ENCODE data around the gene SUSD2. TPM values are rescaled to one million over a fixed set of nuclear protein-coding genes. Genes with fewer than 3 reads are reported as not detected.

SUSD2 gene
- polyA plus RNA-seq, 1 donor (not counting 4 experiments of a cell fraction or from before 2014, with no cell fraction given), result 0.01 TPM

- H4K20me1 ChIP-seq (ENCODE audit: control insufficient read depth, extremely low read depth, insufficient read depth, low read length), result peaks cover 7% of the 10 kb centered on the region
Observed at GRCh38 chr22:24146194-24146616, 35.1 kb upstream of the SUSD2 start.

GRCh38 chr22:24146791-24147353, 34.4 kb upstream of the SUSD2 start:
- TF ChIP-seq EZH2 (IDR thresholded peaks at IDR 0.05; ENCODE audit: low read length), result no peak
- no peak for TF ChIP-seq CTCF (optimal IDR thresholded peaks at IDR 0.05 in 1 of 3, IDR thresholded peaks at IDR 0.05 in 1 of 3, conservative IDR thresholded peaks at IDR 0.05 in 1 of 3; ENCODE audit: extremely low read depth in 1 of 3, insufficient read depth in 2 of 3, low read length in 3 of 3)
- peaks cover 3 to 8% of the 10 kb centered on the region in 2 experiments for H3K36me3 ChIP-seq (ENCODE audit: control insufficient read depth in 2 of 2, extremely low read depth in 1 of 2, insufficient read depth in 2 of 2, low read length in 2 of 2)
- H3K9me1 ChIP-seq (ENCODE audit: control insufficient read depth, extremely low read depth, insufficient read depth, low read length), result peaks cover 5% of the 10 kb centered on the region
- FAIRE-seq (no peak), DNase-seq (ENCODE audit: low read depth, low spot score) (no peak)
- no peak overlapping the region for H2AFZ ChIP-seq (ENCODE audit: control insufficient read depth, low read length)
- no peak overlapping the region for H3K4me2 ChIP-seq (ENCODE audit: control insufficient read depth, extremely low read depth, insufficient read depth, low read depth, low read length)
- H3K9ac ChIP-seq (ENCODE audit: control insufficient read depth, extremely low read depth, insufficient read depth, low read length), result no peak overlapping the region
- H3K27ac ChIP-seq (ENCODE audit: control insufficient read depth, insufficient read depth, low read length), result no peak overlapping the region
- no peaks in the 10 kb centered on the region for H3K9me3 ChIP-seq (ENCODE audit: control insufficient read depth, low read depth, low read length)
- H3K4me1 ChIP-seq (ENCODE audit: control insufficient read depth, extremely low read depth, insufficient read depth, low read length), result peaks cover 6% of the 10 kb centered on the region
- no peak overlapping the region for H3K4me3 ChIP-seq (ENCODE audit: control insufficient read depth in 2 of 3, extremely low read depth in 1 of 3, insufficient read depth in 2 of 3, low read depth in 1 of 3, low read length in 3 of 3)
- H3K27me3 ChIP-seq (ENCODE audit: control insufficient read depth, extremely low read depth, insufficient read depth, low read length), result no peaks in the 10 kb centered on the region
- peaks cover 7% of the 10 kb centered on the region for H4K20me1 ChIP-seq (ENCODE audit: control insufficient read depth, extremely low read depth, insufficient read depth, low read length)
- H3K79me2 ChIP-seq (ENCODE audit: control insufficient read depth, insufficient read depth, low read length), result no peaks in the 10 kb centered on the region
- dilution Hi-C loops (cut with MboI; ENCODE audit: extremely low pct_ligation_motif_present, low sequenced_read_pairs), result no loop called here

More at GRCh38 chr22:24146194-24146616, 35.1 kb upstream of the SUSD2 start:
- no peaks in the 10 kb centered on the region for H3K9me3 ChIP-seq (ENCODE audit: control insufficient read depth, low read depth, low read length)
- TF ChIP-seq EZH2 (IDR thresholded peaks at IDR 0.05; ENCODE audit: low read length) (no peak), CTCF (optimal IDR thresholded peaks at IDR 0.05 in 1 of 3, IDR thresholded peaks at IDR 0.05 in 1 of 3, conservative IDR thresholded peaks at IDR 0.05 in 1 of 3; ENCODE audit: extremely low read depth in 1 of 3, insufficient read depth in 2 of 3, low read length in 3 of 3) (no peak)
- dilution Hi-C loops (cut with MboI; ENCODE audit: extremely low pct_ligation_motif_present, low sequenced_read_pairs), result no loop called here
- H3K27me3 ChIP-seq (ENCODE audit: control insufficient read depth, extremely low read depth, insufficient read depth, low read length), result no peaks in the 10 kb centered on the region
- H3K79me2 ChIP-seq (ENCODE audit: control insufficient read depth, insufficient read depth, low read length), result no peaks in the 10 kb centered on the region
- no peak overlapping the region for H3K4me2 ChIP-seq (ENCODE audit: control insufficient read depth, extremely low read depth, insufficient read depth, low read depth, low read length)
- FAIRE-seq (no peak), DNase-seq (ENCODE audit: low read depth, low spot score) (no peak)
- H3K27ac ChIP-seq (ENCODE audit: control insufficient read depth, insufficient read depth, low read length), result no peak overlapping the region
- H2AFZ ChIP-seq (ENCODE audit: control insufficient read depth, low read length), result no peak overlapping the region
- peaks cover 11% of the 10 kb centered on the region for H3K4me1 ChIP-seq (ENCODE audit: control insufficient read depth, extremely low read depth, insufficient read depth, low read length)
- H3K9ac ChIP-seq (ENCODE audit: control insufficient read depth, extremely low read depth, insufficient read depth, low read length), result no peak overlapping the region
- H3K36me3 ChIP-seq (ENCODE audit: control insufficient read depth in 2 of 2, extremely low read depth in 1 of 2, insufficient read depth in 2 of 2, low read length in 2 of 2), result peaks cover 0 to 5% of the 10 kb centered on the region in 2 experiments
- no peak overlapping the region for H3K4me3 ChIP-seq (ENCODE audit: control insufficient read depth in 2 of 3, extremely low read depth in 1 of 3, insufficient read depth in 2 of 3, low read depth in 1 of 3, low read length in 3 of 3)
- H3K9me1 ChIP-seq (ENCODE audit: control insufficient read depth, extremely low read depth, insufficient read depth, low read length), result peaks cover 5% of the 10 kb centered on the region

Measured in keratinocyte (primary cell).